ENCODE data around the gene PPP1R13L. TPM values are rescaled to one million over a fixed set of nuclear protein-coding genes. Genes with fewer than 3 reads are reported as not detected.
"Not testable (repeated sequence)": the region's sequence is repeated elsewhere in the genome, so short reads cannot be mapped to it uniquely, and the experiment has no call there.

PPP1R13L gene
- total and polyA plus RNA-seq, 2 donors (not counting 1 experiment from before 2014, with no cell fraction given) = 7.4 to 9.2 TPM

DNA sequence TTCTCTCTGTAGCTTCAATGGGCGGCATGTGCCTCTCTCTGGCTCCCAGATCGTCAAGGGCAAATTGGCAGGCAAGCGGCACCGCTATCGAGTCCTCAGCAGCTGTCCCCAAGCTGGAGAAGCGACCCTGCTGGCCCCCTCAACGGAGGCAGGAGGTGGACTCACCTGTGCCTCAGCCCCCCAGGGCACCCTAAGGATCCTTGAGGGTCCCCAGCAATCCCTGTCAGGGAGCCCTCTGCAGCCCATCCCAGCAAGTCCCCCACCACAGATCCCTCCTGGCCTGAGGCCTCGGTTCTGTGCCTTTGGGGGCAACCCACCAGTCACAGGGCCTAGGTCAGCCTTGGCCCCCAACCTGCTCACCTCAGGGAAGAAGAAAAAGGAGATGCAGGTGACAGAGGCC, 3.3 kb upstream of the PPP1R13L start:
- POLR2A ChIA-PET = no interaction called here
- Mint-ChIP-seq H3K4me1 (peaks cover 42% of the 10 kb centered on the region), H3K9me3 (ENCODE audit: insufficient read depth) (no peaks in the 10 kb centered on the region), H3K4me3 (peak overlapping the region; percentile 59), H3K27me3 (peaks cover 10% of the 10 kb centered on the region), H3K27ac (peak overlapping the region; percentile 59)
- Histone ChIP-seq H3K36me3 (replicated peaks in 1 of 2; ENCODE audit: control extremely low read depth in 1 of 2, control insufficient read depth in 1 of 2, extremely low read depth in 1 of 2, insufficient read depth in 2 of 2, low read length in 1 of 2) (peaks cover 0 to 3% of the 10 kb centered on the region in 2 experiments), H3K27me3 (replicated peaks in 1 of 4; ENCODE audit: control extremely low read depth in 1 of 4, control insufficient read depth in 3 of 4, insufficient read depth in 4 of 4, low read length in 3 of 4) (peaks cover 0 to 21% (median 13%) of the 10 kb centered on the region in 4 experiments), H3K4me1 (ENCODE audit: control insufficient read depth in 2 of 2, insufficient read depth in 2 of 2, low read length in 2 of 2) (peaks cover 25 to 37% of the 10 kb centered on the region in 2 donors), H3K4me3 (ENCODE audit: control extremely low read depth in 1 of 5, extremely low read depth in 1 of 5, insufficient read depth in 1 of 5, low read depth in 2 of 5, low read length in 4 of 5) (no peak overlapping the region), H3K9ac (ENCODE audit: low read length) (no peak overlapping the region), H2AFZ (ENCODE audit: insufficient read depth, low read depth, low read length, poor library complexity, severe bottlenecking) (no peak overlapping the region), H3K27ac (ENCODE audit: low read length in 2 of 2) (no peak overlapping the region), H4K20me1 (ENCODE audit: control insufficient read depth, insufficient read depth, low read length, poor library complexity, severe bottlenecking) (peaks cover 17% of the 10 kb centered on the region), H3K9me3 (ENCODE audit: control extremely low read depth in 1 of 3, control insufficient read depth in 2 of 3, insufficient read depth in 1 of 3, low read length in 2 of 3) (peaks cover 0 to 12% (median 0%) of the 10 kb centered on the region in 3 donors), H3K4me2 (replicated peaks; ENCODE audit: low read depth, low read length, poor library complexity, severe bottlenecking) (no peak overlapping the region), H3K79me2 (ENCODE audit: control insufficient read depth, insufficient read depth, low read length) (peaks cover 31% of the 10 kb centered on the region)
- no peak for TF ChIP-seq EZH2 (IDR thresholded peaks at IDR 0.05; ENCODE audit: borderline replicate concordance, insufficient read depth, low read depth, low read length, poor library complexity, severe bottlenecking)
- TF ChIP-seq, protein P1, sequence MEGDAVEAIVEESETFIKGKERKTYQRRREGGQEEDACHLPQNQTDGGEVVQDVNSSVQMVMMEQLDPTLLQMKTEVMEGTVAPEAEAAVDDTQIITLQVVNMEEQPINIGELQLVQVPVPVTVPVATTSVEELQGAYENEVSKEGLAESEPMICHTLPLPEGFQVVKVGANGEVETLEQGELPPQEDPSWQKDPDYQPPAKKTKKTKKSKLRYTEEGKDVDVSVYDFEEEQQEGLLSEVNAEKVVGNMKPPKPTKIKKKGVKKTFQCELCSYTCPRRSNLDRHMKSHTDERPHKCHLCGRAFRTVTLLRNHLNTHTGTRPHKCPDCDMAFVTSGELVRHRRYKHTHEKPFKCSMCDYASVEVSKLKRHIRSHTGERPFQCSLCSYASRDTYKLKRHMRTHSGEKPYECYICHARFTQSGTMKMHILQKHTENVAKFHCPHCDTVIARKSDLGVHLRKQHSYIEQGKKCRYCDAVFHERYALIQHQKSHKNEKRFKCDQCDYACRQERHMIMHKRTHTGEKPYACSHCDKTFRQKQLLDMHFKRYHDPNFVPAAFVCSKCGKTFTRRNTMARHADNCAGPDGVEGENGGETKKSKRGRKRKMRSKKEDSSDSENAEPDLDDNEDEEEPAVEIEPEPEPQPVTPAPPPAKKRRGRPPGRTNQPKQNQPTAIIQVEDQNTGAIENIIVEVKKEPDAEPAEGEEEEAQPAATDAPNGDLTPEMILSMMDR (IDR thresholded peaks at IDR 0.05) = no peak
- DNase-seq (no peak), ATAC-seq (ENCODE audit: low read depth) (no peak)
- 95% methylated on average over 8 of the region's 8 CpGs for WGBS (ENCODE audit: insufficient coverage)
- intact Hi-C loops (cut with micrococcal nuclease) = loop anchor here (5.0 to 10.0 kb wide), 3 partner anchors 34 to 587 kb away; partner anchors contain the start of genes CCDC61 and RELB
- CTCF ChIA-PET = interaction anchor here (1.2 to 1.3 kb wide), 2 partner anchors 31 to 71 kb away, joined by 5 to 7 read pairs; no protein-coding TSS in a partner anchor

DNA sequence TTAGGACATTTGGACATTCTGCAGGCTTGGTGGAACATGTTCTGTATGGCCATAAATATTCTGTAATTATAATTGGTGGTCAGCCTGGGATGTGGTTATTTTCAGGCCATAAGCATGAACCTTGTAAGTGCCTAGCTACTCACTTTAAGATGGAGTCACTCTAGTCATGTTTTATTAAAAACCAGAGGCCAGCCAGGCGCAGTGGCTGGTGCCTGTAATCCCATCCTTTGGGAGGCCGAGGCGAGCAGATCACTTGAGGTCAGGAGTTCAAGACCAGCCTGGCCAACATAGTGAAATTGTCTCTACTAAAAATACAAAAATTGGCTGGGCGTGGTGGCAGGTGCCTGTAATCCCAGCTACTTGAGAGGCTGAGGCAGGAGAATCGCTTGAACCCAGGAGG, 2.7 kb upstream of the PPP1R13L start:
- DNase-seq; H2AFZ ChIP-seq (ENCODE audit: insufficient read depth, low read depth, low read length, poor library complexity, severe bottlenecking); H3K27ac Mint-ChIP-seq; POLR2A ChIA-PET; H3K9ac ChIP-seq (ENCODE audit: low read length); H3K36me3 ChIP-seq (replicated peaks in 1 of 2; ENCODE audit: control extremely low read depth in 1 of 2, control insufficient read depth in 1 of 2, extremely low read depth in 1 of 2, insufficient read depth in 2 of 2, low read length in 1 of 2); ATAC-seq (ENCODE audit: low read depth); H3K27ac ChIP-seq (ENCODE audit: low read length in 2 of 2); H3K9me3 Mint-ChIP-seq (ENCODE audit: insufficient read depth): not testable (repeated sequence)
- Mint-ChIP-seq H3K4me1 (peaks cover 44% of the 10 kb centered on the region), H3K27me3 (peaks cover 13% of the 10 kb centered on the region), H3K4me3 (peak overlapping the region; percentile 53)
- H3K4me2 ChIP-seq (replicated peaks; ENCODE audit: low read depth, low read length, poor library complexity, severe bottlenecking) = peak overlapping the region; percentile 100
- H3K9me3 ChIP-seq (ENCODE audit: control extremely low read depth in 1 of 3, control insufficient read depth in 2 of 3, insufficient read depth in 1 of 3, low read length in 2 of 3) = peaks cover 0 to 12% (median 0%) of the 10 kb centered on the region in 3 donors
- peaks cover 0 to 26% (median 17%) of the 10 kb centered on the region in 4 experiments for H3K27me3 ChIP-seq (replicated peaks in 1 of 4; ENCODE audit: control extremely low read depth in 1 of 4, control insufficient read depth in 3 of 4, insufficient read depth in 4 of 4, low read length in 3 of 4)
- 100% methylated on average over 2 of the region's 5 CpGs for WGBS (ENCODE audit: insufficient coverage)
- H3K4me1 ChIP-seq (ENCODE audit: control insufficient read depth in 2 of 2, insufficient read depth in 2 of 2, low read length in 2 of 2) = peaks cover 29 to 41% of the 10 kb centered on the region in 2 donors
- peak overlapping the region in 1 of 5 experiments; percentile 97 for H3K4me3 ChIP-seq (ENCODE audit: control extremely low read depth in 1 of 5, extremely low read depth in 1 of 5, insufficient read depth in 1 of 5, low read depth in 2 of 5, low read length in 4 of 5)
- intact Hi-C loops (cut with micrococcal nuclease) = loop anchor here (2.0 to 10.0 kb wide), 4 partner anchors 35 to 587 kb away; partner anchors contain the start of genes CCDC61, FBXO46 and RELB
- CTCF ChIA-PET = interaction anchor here (1.2 to 1.3 kb wide), 2 partner anchors 32 to 71 kb away, joined by 5 to 7 read pairs; no protein-coding TSS in a partner anchor
- peaks cover 31% of the 10 kb centered on the region for H3K79me2 ChIP-seq (ENCODE audit: control insufficient read depth, insufficient read depth, low read length)
- peaks cover 22% of the 10 kb centered on the region for H4K20me1 ChIP-seq (ENCODE audit: control insufficient read depth, insufficient read depth, low read length, poor library complexity, severe bottlenecking)

Measured in B cell (primary cell).